HPDE6-E6E7 (cell line): ENCODE data around the gene CCDC8.
"Not testable (repeated sequence)": the region's sequence is repeated elsewhere in the genome, so short reads cannot be mapped to it uniquely, and the experiment has no call there.

ENCODE experiments used
- DNase-seq: peaks from one replicate; pipeline ENCODE4 v3.0.0; 2011; ENCODE audit warnings: missing footprints; ENCODE audit errors: extremely low spot score

The CCDC8 gene

GRCh38 chr19:46404753-46405468 lies 8.5 kb downstream of the CCDC8 start:
- no peak for DNase-seq

- no peak for DNase-seq
These were observed 9.2 kb downstream of the CCDC8 start for GRCh38 chr19:46404055-46404752.

GRCh38 chr19:46402725-46403124 lies 10.6 kb downstream of the CCDC8 start:
- DNase-seq = no peak

GRCh38 chr19:46397801-46398479 lies 15.4 kb downstream of the CCDC8 start:
- DNase-seq = not testable (repeated sequence)

- DNase-seq = no peak
These were observed 19.0 kb downstream of the CCDC8 start for GRCh38 chr19:46394402-46394797.

- DNase-seq = no peak
These were observed 19.6 kb downstream of the CCDC8 start for GRCh38 chr19:46393456-46394401.

- no peak for DNase-seq
These were observed 20.5 kb downstream of the CCDC8 start for GRCh38 chr19:46392837-46393236.

GRCh38 chr19:46392252-46392801 lies 21.0 kb downstream of the CCDC8 start:
- DNase-seq = no peak

GRCh38 chr19:46391296-46392251 lies 21.8 kb downstream of the CCDC8 start:
- DNase-seq = no peak

GRCh38 chr19:46390866-46391265 lies 22.5 kb downstream of the CCDC8 start:
- no peak for DNase-seq

- DNase-seq = no peak
These were observed 23.1 kb downstream of the CCDC8 start for GRCh38 chr19:46390121-46390858.

- DNase-seq = no peak
These were observed 24.9 kb downstream of the CCDC8 start for GRCh38 chr19:46388311-46389095.

- DNase-seq = no peak
These were observed 25.6 kb downstream of the CCDC8 start for GRCh38 chr19:46387713-46388130.

- DNase-seq = no peak
These were observed 26.2 kb downstream of the CCDC8 start for GRCh38 chr19:46386996-46387712.

- no peak for DNase-seq
These were observed 27.2 kb downstream of the CCDC8 start for GRCh38 chr19:46386151-46386550.

GRCh38 chr19:46385636-46386035 lies 27.7 kb downstream of the CCDC8 start:
- no peak for DNase-seq

- no peak for DNase-seq
These were observed 29.0 kb downstream of the CCDC8 start for GRCh38 chr19:46384396-46384795.

- DNase-seq = no peak
These were observed 29.5 kb downstream of the CCDC8 start for GRCh38 chr19:46383846-46384245.
